Mesendoderm (in vitro differentiated cells): ENCODE data around the gene LDLRAD4.

Experiments used
- DNase-seq: peaks from one replicate; pipeline ENCODE4 v3.0.0; 2013
- H2AK5ac ChIP-seq: 2 replicates; pipeline ENCODE4 v1.6.1; 2013; ENCODE audit warnings: low read length, inconsistent platforms
- H2BK120ac ChIP-seq: 2 replicates; pipeline ENCODE4 v1.6.1; 2013; ENCODE audit warnings: low read depth, mild to moderate bottlenecking, low read length, moderate library complexity, mixed read lengths
- H2BK15ac ChIP-seq: replicated peaks from 2 replicates; pipeline ENCODE4 v1.6.1; 2013; ENCODE audit warnings: low read depth, mild to moderate bottlenecking, moderate library complexity
- H2BK5ac ChIP-seq: 2 replicates; pipeline ENCODE4 v1.6.1; 2013; ENCODE audit warnings: low read length, inconsistent platforms
- H3K18ac ChIP-seq: 2 replicates; pipeline ENCODE4 v1.6.1; 2013; ENCODE audit warnings: mild to moderate bottlenecking, low read length, mixed read lengths
- H3K23ac ChIP-seq: one replicate; pipeline ENCODE4 v1.6.1; 2013; ENCODE audit warnings: low read length
- H3K27ac ChIP-seq: 2 replicates; pipeline ENCODE4 v1.5.1; 2013; ENCODE audit warnings: low read depth, mild to moderate bottlenecking, inconsistent platforms, low read length, moderate library complexity
- H3K27me3 ChIP-seq: 2 replicates; pipeline ENCODE4 v1.6.1; 2013; ENCODE audit warnings: low read length, control low read depth, mild to moderate bottlenecking, inconsistent platforms; ENCODE audit not compliant: insufficient read depth, poor library complexity
- H3K36me3 ChIP-seq: 2 replicates; pipeline ENCODE4 v1.6.1; 2013; ENCODE audit warnings: low read length, inconsistent platforms; ENCODE audit not compliant: control insufficient read depth, insufficient read depth
- H3K4ac ChIP-seq: one replicate; pipeline ENCODE4 v1.6.1; 2013; ENCODE audit warnings: low read depth, mild to moderate bottlenecking, low read length, moderate library complexity
- H3K4me1 ChIP-seq: 2 replicates; pipeline ENCODE4 v1.6.1; 2013; ENCODE audit warnings: low read depth, low read length, inconsistent platforms; ENCODE audit not compliant: control insufficient read depth
- H3K4me2 ChIP-seq: 2 replicates; pipeline ENCODE4 v1.6.1; 2013; ENCODE audit warnings: low read length
- H3K4me3 ChIP-seq: 2 replicates; pipeline ENCODE4 v1.5.1; 2013; ENCODE audit warnings: mild to moderate bottlenecking, low read length
- H3K56ac ChIP-seq: one replicate; pipeline ENCODE4 v1.6.1; 2013; ENCODE audit warnings: low read length
- H3K79me1 ChIP-seq: 2 replicates; pipeline ENCODE4 v1.6.1; 2013; ENCODE audit warnings: low read length, inconsistent platforms
- H3K79me2 ChIP-seq: 2 replicates; pipeline ENCODE4 v1.6.1; 2013; ENCODE audit warnings: mild to moderate bottlenecking, low read length; ENCODE audit not compliant: control insufficient read depth, insufficient read depth
- H3K9ac ChIP-seq: 2 replicates; pipeline ENCODE4 v1.6.1; 2013; ENCODE audit warnings: low read length, inconsistent platforms
- H4K5ac ChIP-seq: one replicate; pipeline ENCODE4 v1.6.1; 2013; ENCODE audit warnings: low read length
- H4K8ac ChIP-seq: one replicate; pipeline ENCODE4 v1.6.1; 2013; ENCODE audit warnings: low read depth, mild to moderate bottlenecking, control low read depth, low read length, moderate library complexity
- WGBS: extraction: QIAGEN DNeasy Blood & Tissue Kit; methylation state at CpG from one replicate; pipeline ENCODE4 v1.1.7; 2013; ENCODE audit warnings: low lambda C conversion rate, missing lambda C conversion rate; ENCODE audit not compliant: insufficient coverage; ENCODE audit errors: extremely low coverage; 5-methylcytosine and 5-hydroxymethylcytosine counted together

LDLRAD4 gene

GRCh38 chr18:13559754-13560153 lies 341.2 kb downstream of the LDLRAD4 start:
- WGBS: no CpG with 5 or more reads among the region's 4 CpGs
- no peak for DNase-seq

GRCh38 chr18:13560306-13560705 lies 341.7 kb downstream of the LDLRAD4 start:
- H3K4me2 ChIP-seq: no peak overlapping the region
- H4K8ac ChIP-seq: no peak overlapping the region
- no peak overlapping the region for H3K56ac ChIP-seq
- H3K9ac ChIP-seq: no peak overlapping the region
- H2BK120ac ChIP-seq: no peak overlapping the region
- no peak overlapping the region for H3K23ac ChIP-seq
- H3K79me1 ChIP-seq: no peaks in the 10 kb centered on the region
- no CpG with 5 or more reads among the region's 5 CpGs for WGBS
- no peak overlapping the region for H2BK15ac ChIP-seq
- no peak overlapping the region for H3K4me3 ChIP-seq
- no peak overlapping the region for H4K5ac ChIP-seq
- no peak overlapping the region for H2BK5ac ChIP-seq
- no peaks in the 10 kb centered on the region for H3K27me3 ChIP-seq
- H2AK5ac ChIP-seq: no peak overlapping the region
- H3K27ac ChIP-seq: no peak overlapping the region
- H3K18ac ChIP-seq: no peak overlapping the region
- no peak for DNase-seq
- H3K36me3 ChIP-seq: no peaks in the 10 kb centered on the region
- H3K79me2 ChIP-seq: no peaks in the 10 kb centered on the region
- no peaks in the 10 kb centered on the region for H3K4me1 ChIP-seq
- H3K4ac ChIP-seq: no peak overlapping the region

More at GRCh38 chr18:13559754-13560153, 341.2 kb downstream of the LDLRAD4 start:
- Histone ChIP-seq H3K4me2 (no peak overlapping the region), H4K8ac (no peak overlapping the region), H2BK5ac (no peak overlapping the region), H3K4me1 (no peaks in the 10 kb centered on the region), H2BK120ac (no peak overlapping the region), H2AK5ac (no peak overlapping the region), H3K79me2 (no peaks in the 10 kb centered on the region), H3K23ac (no peak overlapping the region), H3K18ac (no peak overlapping the region), H3K27me3 (no peaks in the 10 kb centered on the region), H3K79me1 (no peaks in the 10 kb centered on the region), H3K4me3 (no peak overlapping the region), H4K5ac (no peak overlapping the region), H3K4ac (no peak overlapping the region), H2BK15ac (no peak overlapping the region), H3K27ac (no peak overlapping the region), H3K9ac (no peak overlapping the region), H3K56ac (no peak overlapping the region), H3K36me3 (no peaks in the 10 kb centered on the region)

GRCh38 chr18:13562494-13563029 lies 344.0 kb downstream of the LDLRAD4 start:
- Histone ChIP-seq H2BK5ac (no peak overlapping the region), H2AK5ac (no peak overlapping the region), H3K4me3 (no peak overlapping the region), H3K4me2 (no peak overlapping the region), H3K9ac (no peak overlapping the region), H4K5ac (no peak overlapping the region), H3K79me2 (no peaks in the 10 kb centered on the region), H4K8ac (no peak overlapping the region), H2BK15ac (no peak overlapping the region), H3K4ac (no peak overlapping the region), H3K56ac (no peak overlapping the region), H3K27ac (no peak overlapping the region), H3K79me1 (no peaks in the 10 kb centered on the region), H2BK120ac (no peak overlapping the region), H3K4me1 (no peaks in the 10 kb centered on the region), H3K18ac (no peak overlapping the region), H3K27me3 (no peaks in the 10 kb centered on the region), H3K36me3 (no peaks in the 10 kb centered on the region), H3K23ac (no peak overlapping the region)
- no CpG with 5 or more reads among the region's 11 CpGs for WGBS
- no peak for DNase-seq

GRCh38 chr18:13563390-13563805 lies 344.8 kb downstream of the LDLRAD4 start:
- Histone ChIP-seq H3K23ac (no peak overlapping the region), H4K8ac (no peak overlapping the region), H3K79me1 (no peaks in the 10 kb centered on the region), H3K4me2 (no peak overlapping the region), H3K18ac (no peak overlapping the region), H3K9ac (no peak overlapping the region), H2BK5ac (no peak overlapping the region), H2AK5ac (no peak overlapping the region), H2BK15ac (no peak overlapping the region), H3K56ac (no peak overlapping the region), H3K4me3 (no peak overlapping the region), H3K4ac (no peak overlapping the region), H3K4me1 (no peaks in the 10 kb centered on the region), H4K5ac (no peak overlapping the region), H3K79me2 (no peaks in the 10 kb centered on the region), H3K36me3 (no peaks in the 10 kb centered on the region), H3K27me3 (no peaks in the 10 kb centered on the region), H3K27ac (no peak overlapping the region), H2BK120ac (no peak overlapping the region)
- no peak for DNase-seq
- no CpG with 5 or more reads among the region's 9 CpGs for WGBS

GRCh38 chr18:13564579-13564978 lies 346.0 kb downstream of the LDLRAD4 start:
- Histone ChIP-seq H3K56ac (no peak overlapping the region), H4K5ac (no peak overlapping the region), H4K8ac (no peak overlapping the region), H3K4me1 (no peaks in the 10 kb centered on the region), H3K23ac (no peak overlapping the region), H3K4me3 (no peak overlapping the region), H3K79me1 (no peaks in the 10 kb centered on the region), H3K9ac (no peak overlapping the region), H3K18ac (no peak overlapping the region), H3K79me2 (no peaks in the 10 kb centered on the region), H2BK15ac (no peak overlapping the region), H2BK120ac (no peak overlapping the region), H3K27me3 (no peaks in the 10 kb centered on the region), H3K27ac (no peak overlapping the region), H3K4me2 (no peak overlapping the region), H2BK5ac (no peak overlapping the region), H3K4ac (no peak overlapping the region), H3K36me3 (no peaks in the 10 kb centered on the region), H2AK5ac (no peak overlapping the region)
- WGBS: no CpG with 5 or more reads among the region's 13 CpGs
- DNase-seq: no peak

- no peaks in the 10 kb centered on the region for H3K36me3 ChIP-seq
- H3K56ac ChIP-seq: no peak overlapping the region
- no peak overlapping the region for H3K4me3 ChIP-seq
- H4K5ac ChIP-seq: no peak overlapping the region
- H3K18ac ChIP-seq: no peak overlapping the region
- no peak overlapping the region for H4K8ac ChIP-seq
- no peaks in the 10 kb centered on the region for H3K4me1 ChIP-seq
- no peak overlapping the region for H2BK5ac ChIP-seq
- no peaks in the 10 kb centered on the region for H3K79me1 ChIP-seq
- H2BK120ac ChIP-seq: no peak overlapping the region
- no peak overlapping the region for H3K4me2 ChIP-seq
- H3K4ac ChIP-seq: no peak overlapping the region
- no peak overlapping the region for H2AK5ac ChIP-seq
- H3K23ac ChIP-seq: no peak overlapping the region
- H3K27ac ChIP-seq: no peak overlapping the region
- no CpG with 5 or more reads among the region's 17 CpGs for WGBS
- no peak overlapping the region for H3K9ac ChIP-seq
- H3K79me2 ChIP-seq: no peaks in the 10 kb centered on the region
- no peak overlapping the region for H2BK15ac ChIP-seq
- no peaks in the 10 kb centered on the region for H3K27me3 ChIP-seq
- DNase-seq: no peak
These were observed 346.7 kb downstream of the LDLRAD4 start for GRCh38 chr18:13565228-13565627.
